HG03442 (cell line): Measurements from ENCODE around the gene ZNF654.
"Not testable (repeated sequence)": the region's sequence is repeated elsewhere in the genome, so short reads cannot be mapped to it uniquely, and the experiment has no call there.

Source experiments
- ATAC-seq: cut with Tn5 transposase; IDR thresholded peaks from one replicate; pipeline ENCODE4 v1.9.1; 2021; ENCODE audit warnings: mild to moderate bottlenecking, moderate library complexity; ENCODE audit not compliant: unreplicated experiment

Gene ZNF654

GRCh38 chr3:88133711-88134263 lies 74.7 kb downstream of the ZNF654 start:
- no peak for ATAC-seq

GRCh38 chr3:88137836-88138235 lies 78.8 kb downstream of the ZNF654 start:
- no peak for ATAC-seq

- ATAC-seq: peak; percentile 32
Measured at GRCh38 chr3:88141458-88142083, 82.5 kb downstream of the ZNF654 start.

DNA sequence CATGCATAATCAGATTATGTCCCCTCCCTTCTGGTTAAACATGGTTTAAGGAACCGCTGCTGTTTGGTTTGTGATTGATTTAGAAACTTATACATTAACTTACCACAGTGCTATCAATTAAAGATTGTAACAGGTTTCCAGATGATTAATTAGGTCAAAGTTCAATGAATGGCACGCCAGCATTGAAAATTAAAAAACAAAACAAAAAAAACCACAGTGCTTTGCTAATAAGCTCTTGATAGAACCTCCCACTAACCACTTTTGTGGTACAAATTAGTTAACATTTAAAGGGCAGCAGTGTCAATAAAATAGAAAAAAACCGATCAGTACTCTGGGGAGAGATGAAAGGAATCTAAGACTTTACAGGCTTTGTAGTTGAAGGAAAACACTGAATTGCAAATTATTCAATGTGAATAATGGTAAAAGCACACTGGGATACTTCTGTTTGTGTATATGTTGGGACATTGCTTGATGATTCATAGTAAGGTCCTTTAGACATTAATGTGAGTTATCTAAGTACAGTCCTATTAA lies 83.1 kb downstream of the ZNF654 start:
- ATAC-seq: peak; percentile 52

- no peak for ATAC-seq
Measured at GRCh38 chr3:88147261-88147660, 88.2 kb downstream of the ZNF654 start.

- ATAC-seq: no peak
Measured at GRCh38 chr3:88148651-88149050, 89.6 kb downstream of the ZNF654 start.

- peak; percentile 12 for ATAC-seq
Measured at GRCh38 chr3:88149101-88149508, 90.0 kb downstream of the ZNF654 start.

DNA sequence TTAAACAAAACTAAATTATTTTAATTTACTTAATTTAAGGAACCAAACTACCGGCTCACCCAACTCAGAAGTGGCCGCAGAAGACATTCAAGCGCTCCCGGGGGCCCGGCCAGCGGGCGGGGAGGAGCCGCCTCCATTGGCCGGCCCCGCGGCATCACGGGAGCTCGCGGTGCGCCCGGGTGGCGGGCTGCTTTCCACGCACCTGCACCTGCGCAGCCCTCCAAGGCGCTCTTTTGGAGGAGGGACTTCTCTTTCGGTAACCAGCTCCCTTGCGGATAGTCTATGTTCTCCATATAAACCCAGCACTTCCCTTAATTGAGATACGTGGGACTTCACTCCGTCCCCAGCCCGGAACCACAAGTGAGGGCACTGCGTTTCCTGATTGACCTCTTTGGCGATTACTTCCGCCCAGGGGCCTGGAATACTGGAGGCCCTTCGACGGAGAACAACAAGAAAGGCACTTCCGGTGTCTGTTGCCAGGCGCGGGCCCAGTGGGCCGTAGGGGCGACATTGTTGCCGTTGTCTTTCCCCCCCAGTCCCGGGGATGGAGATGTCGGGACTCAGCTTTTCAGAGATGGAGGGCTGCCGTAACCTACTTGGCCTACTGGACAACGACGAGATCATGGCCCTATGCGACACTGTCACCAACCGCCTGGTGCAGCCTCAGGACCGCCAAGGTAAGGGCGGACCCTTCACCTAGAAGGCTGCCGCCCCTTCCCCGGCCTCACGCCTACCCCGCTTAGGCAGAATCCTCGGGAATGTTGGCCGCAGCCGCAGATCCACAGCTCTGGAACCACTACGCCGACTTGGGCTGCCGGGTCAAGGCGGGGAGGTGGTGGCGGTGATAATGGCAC lies 90.7 kb downstream of the ZNF654 start, which contains the start of gene C3orf38:
C3orf38 (plus strand) TSS at position 451 of the 854 bp plus-strand sequence; CDS start at position 545, 94 bp downstream.
- ATAC-seq: peak; percentile 79

- ATAC-seq: peak; percentile 17
Measured at GRCh38 chr3:88150371-88150770, 91.3 kb downstream of the ZNF654 start.

- no peak for ATAC-seq
Measured at GRCh38 chr3:88150806-88151205, 91.8 kb downstream of the ZNF654 start.

- no peak for ATAC-seq
Measured at GRCh38 chr3:88151358-88151757, 92.3 kb downstream of the ZNF654 start.

- no peak for ATAC-seq
Measured at GRCh38 chr3:88152841-88153240, 93.8 kb downstream of the ZNF654 start.

GRCh38 chr3:88166419-88166971 lies 107.4 kb downstream of the ZNF654 start:
- no peak for ATAC-seq

- no peak for ATAC-seq
Measured at GRCh38 chr3:88167173-88167572, 108.1 kb downstream of the ZNF654 start.

- no peak for ATAC-seq
Measured at GRCh38 chr3:88167704-88168103, 108.6 kb downstream of the ZNF654 start.

GRCh38 chr3:88168171-88168570 lies 109.1 kb downstream of the ZNF654 start:
- no peak for ATAC-seq

DNA sequence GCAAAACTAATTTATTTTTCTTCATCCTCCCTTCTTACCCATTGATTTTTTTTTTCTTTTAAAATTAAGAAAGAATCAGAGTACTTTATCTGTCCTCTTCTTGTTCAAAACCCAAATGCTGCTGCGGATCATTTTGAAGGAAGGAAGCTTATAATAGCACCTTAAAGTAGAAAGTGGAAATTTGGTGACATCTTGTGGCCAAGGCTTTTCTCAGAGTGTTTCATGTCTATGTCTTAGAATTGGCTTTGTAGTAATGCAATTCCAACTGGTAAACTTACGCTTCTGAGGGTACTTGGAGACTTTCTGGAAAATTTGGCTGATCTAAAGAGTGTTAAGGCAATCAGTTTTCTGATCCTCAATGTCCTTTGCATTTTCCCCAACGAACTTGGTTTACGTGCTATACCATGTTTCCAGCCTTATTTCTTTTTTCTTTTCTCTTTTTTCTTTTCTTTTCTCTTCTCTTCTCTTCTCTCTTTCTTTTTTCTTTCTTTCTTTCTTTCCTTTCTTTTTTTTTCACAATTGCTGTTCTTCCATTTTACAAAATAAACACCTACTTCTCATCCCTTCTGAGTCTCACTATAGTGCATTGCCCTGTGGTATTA lies 121.4 kb downstream of the ZNF654 start:
- peak; percentile 98 for ATAC-seq

DNA sequence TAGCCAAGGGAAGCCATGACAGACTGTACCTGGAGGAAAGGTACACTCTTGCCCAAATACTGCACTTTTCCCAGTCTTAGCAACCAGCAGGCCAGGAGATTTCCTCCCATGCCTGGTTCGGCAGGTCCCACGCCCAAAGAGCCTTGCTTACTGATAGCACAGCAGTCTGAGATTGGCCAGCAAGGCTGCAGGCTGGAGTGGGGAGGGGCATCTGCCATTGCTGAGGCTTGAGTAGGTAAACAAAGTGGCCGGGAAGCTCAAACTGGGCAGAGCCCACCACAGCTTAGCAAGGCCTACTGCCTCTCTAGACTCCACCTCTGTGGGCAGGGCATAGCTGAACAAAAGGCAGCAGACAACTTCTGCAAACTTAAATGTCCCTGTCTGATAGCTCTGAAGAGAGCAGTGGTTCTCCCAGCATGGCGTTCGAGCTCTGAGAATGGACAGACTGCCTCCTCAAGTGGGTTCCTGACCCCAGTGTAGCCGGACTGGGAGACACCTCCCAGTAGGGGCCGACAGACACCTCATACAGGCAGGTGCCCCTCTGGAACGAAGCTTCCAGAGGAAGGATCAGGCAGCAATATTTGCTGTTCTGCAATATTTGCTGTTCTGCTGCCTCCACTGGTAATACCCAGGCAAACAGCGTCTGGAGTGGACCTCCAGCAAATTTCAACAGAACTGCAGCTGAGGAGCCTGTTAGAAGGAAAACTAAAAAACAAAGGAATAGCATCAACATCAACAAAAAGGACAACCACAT lies 123.3 kb downstream of the ZNF654 start:
- not testable (repeated sequence) for ATAC-seq

GRCh38 chr3:88188436-88188835 lies 129.4 kb downstream of the ZNF654 start:
- ATAC-seq: no peak

DNA sequence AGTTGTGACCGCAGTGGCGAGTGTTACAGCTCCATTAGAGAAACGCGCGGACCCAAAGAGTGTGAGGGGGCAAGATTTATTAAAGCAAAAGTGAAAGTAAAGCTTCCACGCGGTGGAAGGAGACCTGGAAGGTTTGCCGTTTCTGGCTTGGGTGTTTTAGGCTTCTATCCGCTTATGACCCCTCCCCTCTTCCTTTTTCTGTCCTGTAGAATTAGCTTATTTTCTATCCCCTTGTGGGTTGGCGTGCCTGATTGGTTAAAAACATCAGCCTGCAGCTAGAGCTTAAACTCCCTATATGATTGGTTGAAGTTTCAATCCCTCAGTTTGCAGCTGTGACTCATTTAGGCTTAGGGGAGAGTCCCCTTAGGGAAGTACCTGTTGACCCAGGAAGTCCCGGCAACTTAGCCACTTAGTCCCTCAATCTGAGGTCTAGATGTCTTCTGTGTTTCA lies 130.3 kb downstream of the ZNF654 start:
- ATAC-seq: peak; percentile 99
